Measurements from ENCODE around the gene MAGI2.

Gene MAGI2

GRCh38 chr7:79130715-79131114 lies 322.8 kb downstream of the MAGI2 start:
- H3K4me3 ChIP-seq (ENCODE audit: low read depth in 1 of 2, low read length in 1 of 2): no peak overlapping the region
- no peaks in the 10 kb centered on the region for H3K36me3 ChIP-seq
- no peaks in the 10 kb centered on the region for H3K9me3 ChIP-seq
- no peaks in the 10 kb centered on the region for H3K4me1 ChIP-seq (ENCODE audit: control insufficient read depth in 1 of 2, insufficient read depth in 1 of 2, low read depth in 1 of 2, low read length in 1 of 2)
- no peak for TF ChIP-seq CTCF (IDR thresholded peaks at IDR 0.05)
- no peaks in the 10 kb centered on the region for H3K27me3 ChIP-seq
- H3K27ac ChIP-seq: no peak overlapping the region

GRCh38 chr7:79124331-79124730 lies 329.1 kb downstream of the MAGI2 start:
- Histone ChIP-seq H3K4me1 (ENCODE audit: control insufficient read depth in 1 of 2, insufficient read depth in 1 of 2, low read depth in 1 of 2, low read length in 1 of 2) (no peaks in the 10 kb centered on the region), H3K4me3 (ENCODE audit: low read depth in 1 of 2, low read length in 1 of 2) (no peak overlapping the region), H3K27ac (no peak overlapping the region), H3K36me3 (no peaks in the 10 kb centered on the region), H3K9me3 (no peaks in the 10 kb centered on the region), H3K27me3 (no peaks in the 10 kb centered on the region)
- no peak for TF ChIP-seq CTCF (IDR thresholded peaks at IDR 0.05)

GRCh38 chr7:79118143-79118542 lies 335.3 kb downstream of the MAGI2 start:
- H3K9me3 ChIP-seq: no peaks in the 10 kb centered on the region
- H3K36me3 ChIP-seq: no peaks in the 10 kb centered on the region
- no peak for TF ChIP-seq CTCF (IDR thresholded peaks at IDR 0.05)
- H3K4me3 ChIP-seq (ENCODE audit: low read depth in 1 of 2, low read length in 1 of 2): no peak overlapping the region
- H3K4me1 ChIP-seq (ENCODE audit: control insufficient read depth in 1 of 2, insufficient read depth in 1 of 2, low read depth in 1 of 2, low read length in 1 of 2): no peaks in the 10 kb centered on the region
- no peak overlapping the region for H3K27ac ChIP-seq
- no peaks in the 10 kb centered on the region for H3K27me3 ChIP-seq

GRCh38 chr7:79096361-79096805 lies 357.1 kb downstream of the MAGI2 start:
- Histone ChIP-seq H3K36me3 (no peaks in the 10 kb centered on the region), H3K4me3 (ENCODE audit: low read depth in 1 of 2, low read length in 1 of 2) (no peak overlapping the region), H3K27ac (no peak overlapping the region), H3K4me1 (ENCODE audit: control insufficient read depth in 1 of 2, insufficient read depth in 1 of 2, low read depth in 1 of 2, low read length in 1 of 2) (no peaks in the 10 kb centered on the region), H3K9me3 (no peaks in the 10 kb centered on the region), H3K27me3 (no peaks in the 10 kb centered on the region)
- no peak for TF ChIP-seq CTCF (IDR thresholded peaks at IDR 0.05)

- H3K36me3 ChIP-seq: no peaks in the 10 kb centered on the region
- no peaks in the 10 kb centered on the region for H3K9me3 ChIP-seq
- H3K27me3 ChIP-seq: no peaks in the 10 kb centered on the region
- no peak overlapping the region for H3K27ac ChIP-seq
- no peaks in the 10 kb centered on the region for H3K4me1 ChIP-seq (ENCODE audit: control insufficient read depth in 1 of 2, insufficient read depth in 1 of 2, low read depth in 1 of 2, low read length in 1 of 2)
- H3K4me3 ChIP-seq (ENCODE audit: low read depth in 1 of 2, low read length in 1 of 2): no peak overlapping the region
- no peak for TF ChIP-seq CTCF (IDR thresholded peaks at IDR 0.05)
These were observed 360.0 kb downstream of the MAGI2 start for GRCh38 chr7:79093421-79093820.

GRCh38 chr7:79091661-79092060 lies 361.8 kb downstream of the MAGI2 start:
- no peaks in the 10 kb centered on the region for H3K4me1 ChIP-seq (ENCODE audit: control insufficient read depth in 1 of 2, insufficient read depth in 1 of 2, low read depth in 1 of 2, low read length in 1 of 2)
- H3K36me3 ChIP-seq: no peaks in the 10 kb centered on the region
- no peaks in the 10 kb centered on the region for H3K27me3 ChIP-seq
- no peak overlapping the region for H3K4me3 ChIP-seq (ENCODE audit: low read depth in 1 of 2, low read length in 1 of 2)
- H3K9me3 ChIP-seq: no peaks in the 10 kb centered on the region
- TF ChIP-seq CTCF (IDR thresholded peaks at IDR 0.05): no peak
- H3K27ac ChIP-seq: no peak overlapping the region

Measured in neutrophil (primary cell).